Endometrial microvascular endothelial cells (primary cell): ENCODE data around the gene HSD17B8. TPM values are rescaled to one million over a fixed set of nuclear protein-coding genes. Genes with fewer than 3 reads are reported as not detected.
"Not testable (repeated sequence)": the region's sequence is repeated elsewhere in the genome, so short reads cannot be mapped to it uniquely, and the experiment has no call there.

Experiments used
- in situ Hi-C: cut with HindIII; loops from 2 replicates; pipeline ENCODE4 v1.10.0; 2017; ENCODE audit warnings: low sequenced_read_pairs, low pct_unique_long_range_greater_than_20kb; ENCODE audit errors: inconsistent ontology term
- total RNA-seq: library from RNA; depleted of rRNA; stranded (reverse); fragments of >200 nt; gene quantifications from one replicate; pipeline ENCODE4 v1.2.3, GENCODE V29; 2015; ENCODE audit errors: inconsistent ontology term

HSD17B8 gene
- total RNA-seq, 1 donor from 2014 or later: 6.0 TPM

DNA sequence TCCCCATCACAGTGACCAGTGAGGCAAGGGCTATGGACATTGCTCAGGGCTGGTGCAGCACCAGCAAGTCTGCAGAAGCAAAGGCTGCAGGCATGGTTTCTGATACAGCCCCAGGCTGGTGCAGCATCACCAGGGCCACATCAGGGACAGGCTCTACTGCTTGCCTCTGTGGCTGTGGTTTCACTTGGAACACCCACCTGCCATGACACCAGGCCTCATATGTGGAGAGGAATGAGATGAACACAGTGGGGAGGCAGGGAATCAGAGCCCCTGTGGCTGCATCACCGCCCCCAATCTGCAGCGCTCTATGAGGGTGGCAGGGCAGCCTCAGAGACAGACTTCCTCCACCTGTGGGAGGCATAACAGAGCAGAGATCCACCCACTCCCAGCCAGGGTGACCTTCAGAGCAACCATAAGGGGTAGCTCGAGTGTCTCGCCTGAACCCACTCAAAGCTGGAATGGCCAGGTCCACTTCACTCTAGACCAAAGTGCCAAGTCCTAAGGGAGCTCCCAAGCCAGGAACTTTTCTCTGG is 11.7 kb downstream of the HSD17B8 start:
- in situ Hi-C loops: no loop called here

GRCh38 chr6:33217246-33217645 is 12.8 kb downstream of the HSD17B8 start:
- in situ Hi-C loops: no loop called here

GRCh38 chr6:33217681-33218080 is 13.2 kb downstream of the HSD17B8 start:
- in situ Hi-C loops: no loop called here

GRCh38 chr6:33226503-33227120 is 22.2 kb downstream of the HSD17B8 start:
- in situ Hi-C loops: not testable (repeated sequence)

GRCh38 chr6:33235221-33235634 is 30.8 kb downstream of the HSD17B8 start:
- in situ Hi-C loops: no loop called here

- in situ Hi-C loops: no loop called here
Observed at GRCh38 chr6:33236328-33236727, 31.9 kb downstream of the HSD17B8 start.

GRCh38 chr6:33236852-33237251 is 32.4 kb downstream of the HSD17B8 start:
- in situ Hi-C loops: no loop called here

GRCh38 chr6:33237741-33238140 is 33.3 kb downstream of the HSD17B8 start:
- in situ Hi-C loops: no loop called here

- in situ Hi-C loops: no loop called here
Observed at GRCh38 chr6:33241968-33242367, 37.5 kb downstream of the HSD17B8 start.

DNA sequence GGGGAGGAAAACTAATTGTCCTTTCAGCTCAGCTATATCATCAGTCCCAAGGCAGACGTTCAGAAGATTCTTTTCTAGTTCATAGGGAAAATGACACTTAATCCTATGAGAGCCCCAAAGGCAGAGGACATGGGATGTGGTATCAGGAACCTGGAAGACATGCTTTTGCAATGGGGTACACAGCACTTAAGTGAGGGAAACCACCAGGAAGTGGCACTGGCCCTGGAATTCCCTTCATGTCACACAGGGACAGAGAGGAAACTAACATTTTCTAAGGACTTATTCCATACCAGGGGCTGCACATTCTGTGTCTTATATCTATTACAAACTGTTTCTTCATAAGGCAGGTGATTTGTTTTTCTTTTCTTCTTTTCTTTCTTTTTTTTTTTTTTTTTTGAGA is 39.0 kb downstream of the HSD17B8 start:
- in situ Hi-C loops: no loop called here

DNA sequence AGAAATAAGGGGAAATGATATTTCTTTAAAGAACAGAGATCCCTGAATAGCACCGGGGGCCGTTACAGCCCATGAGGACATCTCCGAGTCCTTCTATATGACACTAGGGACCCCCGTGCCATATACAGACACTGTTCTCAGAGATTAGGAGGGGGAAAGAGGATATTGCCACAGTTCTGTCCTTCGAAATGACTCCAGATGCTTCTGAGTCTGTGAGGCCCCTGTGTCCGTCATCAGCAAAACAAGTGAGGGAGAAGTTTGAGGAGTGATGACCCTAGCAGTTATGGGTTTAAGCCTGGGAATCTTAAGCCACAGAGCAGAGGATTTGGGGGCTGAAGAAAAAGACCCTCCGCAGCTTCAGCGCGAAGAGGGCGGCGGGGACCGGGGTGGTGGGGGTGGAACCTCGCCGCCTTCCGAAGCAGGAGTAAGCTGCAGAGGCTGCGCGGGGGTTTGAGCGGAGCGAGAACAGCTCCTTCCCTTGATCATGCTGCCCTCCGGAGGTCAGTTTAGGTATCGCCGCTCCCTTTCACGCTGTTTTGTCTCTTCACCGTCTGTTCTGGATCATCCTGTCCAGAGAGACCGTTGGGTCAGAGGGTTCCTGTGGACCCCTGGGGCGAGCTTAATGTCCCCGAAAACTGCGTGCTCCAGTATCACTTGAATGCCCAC is 43.7 kb downstream of the HSD17B8 start:
- in situ Hi-C loops: no loop called here

DNA sequence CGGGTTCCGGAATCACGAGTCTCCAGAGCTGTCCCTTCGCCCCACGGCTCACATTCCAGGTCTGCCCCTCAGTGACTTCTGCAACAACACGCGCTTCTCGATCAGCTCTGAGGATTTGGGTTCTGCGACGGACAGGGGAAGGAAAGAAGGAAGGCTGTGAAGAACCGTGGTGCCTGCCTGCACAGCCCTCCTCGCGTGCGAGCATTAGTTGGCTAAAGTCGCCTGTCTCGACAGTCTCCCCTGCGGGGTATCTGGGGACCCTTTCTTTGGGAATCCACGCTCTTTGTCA is 44.1 kb downstream of the HSD17B8 start:
- in situ Hi-C loops: no loop called here

DNA sequence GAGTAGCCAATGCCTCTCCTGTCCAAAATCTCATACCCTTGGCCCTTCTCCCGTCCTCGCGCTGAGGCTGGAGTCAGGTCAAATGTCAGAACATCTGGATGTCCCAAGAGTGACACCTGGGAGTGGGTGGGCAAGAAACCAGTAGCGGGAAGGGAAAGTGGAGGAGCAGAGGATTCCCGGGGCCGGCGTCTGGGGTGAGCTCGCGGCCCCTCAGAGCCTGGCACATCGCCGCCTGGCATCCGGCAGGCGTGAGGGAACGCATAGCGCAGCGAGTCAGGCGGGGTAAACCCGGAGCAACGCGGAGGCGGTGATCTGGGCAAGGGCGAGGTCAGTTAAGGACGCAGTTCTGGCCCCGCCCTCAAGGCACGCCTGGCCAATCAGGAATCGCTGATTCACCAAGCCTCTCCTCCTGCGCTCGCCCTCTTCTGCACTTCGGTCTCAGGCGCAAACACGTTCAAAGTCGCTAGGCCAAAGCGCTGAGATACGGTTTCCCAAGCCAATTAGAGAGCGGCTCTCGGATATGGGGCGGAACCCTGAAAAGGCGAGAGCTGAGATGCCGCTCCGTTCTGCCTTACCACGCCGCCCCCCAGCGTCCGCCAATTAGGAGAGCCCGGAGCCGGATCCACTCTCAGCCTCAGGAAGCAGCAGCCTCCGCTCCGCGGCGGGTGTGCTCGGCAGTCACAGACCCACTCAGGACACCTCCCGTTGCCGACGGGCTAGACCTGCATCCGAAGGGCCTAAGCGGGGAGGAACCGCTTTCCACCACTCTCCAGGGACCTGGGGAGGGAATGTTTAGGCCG is 44.7 kb downstream of the HSD17B8 start:
- in situ Hi-C loops: no loop called here

GRCh38 chr6:33249732-33250630 is 45.5 kb downstream of the HSD17B8 start:
- in situ Hi-C loops: no loop called here

DNA sequence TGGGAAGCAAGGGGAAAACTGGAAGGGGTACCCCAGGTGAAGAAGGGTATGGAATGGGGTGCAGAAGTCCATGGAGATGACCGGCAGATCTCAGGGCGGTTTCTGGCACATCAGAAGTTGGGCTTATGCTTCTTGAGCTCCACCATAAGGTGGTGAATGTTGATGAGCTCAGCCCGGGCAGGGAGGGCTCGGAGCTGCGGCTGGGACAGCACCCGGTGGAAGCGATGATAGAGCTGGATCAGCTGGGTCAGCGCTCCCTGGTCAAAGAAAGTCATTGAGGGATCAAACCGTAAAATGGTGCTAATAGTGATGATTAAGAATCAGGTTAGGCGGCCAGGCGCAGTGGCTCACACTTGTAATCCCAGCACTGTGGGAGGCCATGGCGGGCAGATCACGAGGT is 46.3 kb downstream of the HSD17B8 start:
- in situ Hi-C loops: no loop called here

- in situ Hi-C loops: no loop called here
Observed at GRCh38 chr6:33251395-33252012, 47.0 kb downstream of the HSD17B8 start.

GRCh38 chr6:33252759-33253158 is 48.3 kb downstream of the HSD17B8 start:
- in situ Hi-C loops: no loop called here

GRCh38 chr6:33254591-33254990 is 50.1 kb downstream of the HSD17B8 start:
- in situ Hi-C loops: no loop called here
